A673 (cell line): ENCODE measurements around the gene TAC3.

Experiments used
- CTCF ChIP-seq: fragments of 300-800, 200-600 bp; sonication (generic); conservative IDR thresholded peaks from 2 replicates; pipeline ENCODE4 v1.5.1; 2017; ENCODE audit warnings: low read depth, mild to moderate bottlenecking, antibody characterized with exemption, low read length, moderate library complexity, mixed read lengths
- EZH2 ChIP-seq: fragments of 200-600 bp; sonication (generic); IDR thresholded peaks from 2 replicates; pipeline ENCODE4 v1.6.1; 2017; ENCODE audit warnings: borderline replicate concordance, low read depth, mild to moderate bottlenecking, mixed read lengths, antibody characterized with exemption, low read length; ENCODE audit not compliant: poor library complexity, severe bottlenecking

- no peak for TF ChIP-seq CTCF
- no peak for TF ChIP-seq EZH2
Observed at GRCh38 chr12:57049119-57049446, 32.8 kb upstream of the TAC3 start.
